Gastroesophageal sphincter (tissue), 4 donors: ENCODE results near the gene PSMD14. TPM values are rescaled to one million over a fixed set of nuclear protein-coding genes. Genes with fewer than 3 reads are reported as not detected.
A peak's percentile ranks its signal among the peaks of the same experiment; 100 is the strongest.

Experiments
- ATAC-seq: fragments of 150-250 bp; one replicate; pipeline ENCODE4 v1.9.1; 2016; ENCODE audit warnings: mild to moderate bottlenecking, moderate library complexity
- H3K27ac ChIP-seq, 4 donors: fragments of 200-600 bp; sonication (generic) in 3 of 4; 1 replicate in 3 of 4; 2 replicates in 1 of 4; pipeline ENCODE4 v1.5.1; 2016 to 2019
- H3K27me3 ChIP-seq: fragments of 200-600 bp; sonication (generic); one replicate; pipeline ENCODE4 v1.5.1; 2019
- H3K36me3 ChIP-seq, 2 donors: fragments of 200-600 bp; sonication (generic); one replicate each; pipeline ENCODE4 v1.5.1; 2019; ENCODE audit warnings: control low read depth in 1 of 2
- H3K4me1 ChIP-seq, 3 donors: fragments of 200-600 bp; sonication (generic); 1 replicate in 2 of 3; 2 replicates in 1 of 3; pipeline ENCODE4 v1.5.1; 2016 to 2019; ENCODE audit warnings: control low read depth in 2 of 3
- H3K4me3 ChIP-seq, 2 donors: fragments of 200-600 bp; sonication (generic); one replicate each; pipeline ENCODE4 v1.5.1; 2019; ENCODE audit warnings: mild to moderate bottlenecking in 1 of 2, moderate library complexity in 1 of 2
- H3K9me3 ChIP-seq, 3 donors: fragments of 200-600 bp; sonication (generic); one replicate each; pipeline ENCODE4 v1.5.1; 2017 to 2019; ENCODE audit warnings: control low read depth in 2 of 3
- EP300 ChIP-seq: sonication (generic); formaldehyde crosslinking; IDR thresholded peaks from one replicate; pipeline ENCODE4 v1.6.1; 2017; ENCODE audit warnings: antibody characterized with exemption, mild to moderate bottlenecking
- POLR2A ChIP-seq, 2 donors: fragments of 450-650 bp; IDR thresholded peaks; one replicate each; pipeline ENCODE4 v1.6.1; 2017; ENCODE audit warnings: antibody characterized with exemption in 2 of 2, mild to moderate bottlenecking in 2 of 2, moderate library complexity in 1 of 2
- POLR2AphosphoS5 ChIP-seq: sonication (generic); formaldehyde crosslinking; IDR thresholded peaks from one replicate; pipeline ENCODE4 v1.6.1; 2017; ENCODE audit warnings: antibody characterized with exemption
- WGBS, 2 donors: methylation state at CpG; one replicate each; pipeline ENCODE4 v1.1.5; 2018; ENCODE audit warnings: low coverage in 1 of 2; 5-methylcytosine and 5-hydroxymethylcytosine counted together
- total RNA-seq, 4 donors: library from RNA; depleted of rRNA; stranded (reverse); fragments of >200 nt; gene quantifications; one replicate each; pipeline ENCODE4 v1.1.0, GENCODE V29; 2016
- TF ChIP-seq, protein P1 (sequence below), 4 experiments: fragments of 200-600 bp in 2 of 4; fragments of 450-650 bp in 2 of 4; sonication (generic) in 1 of 4; IDR thresholded peaks; one replicate each; pipeline ENCODE4 v1.5.1; 2017 to 2019; ENCODE audit warnings: antibody characterized with exemption in 4 of 4, mild to moderate bottlenecking in 2 of 4, moderate library complexity in 2 of 4

Gene PSMD14
- total RNA-seq, 4 donors from 2014 or later: 32.3 to 46.1 (median 35.6) TPM

DNA sequence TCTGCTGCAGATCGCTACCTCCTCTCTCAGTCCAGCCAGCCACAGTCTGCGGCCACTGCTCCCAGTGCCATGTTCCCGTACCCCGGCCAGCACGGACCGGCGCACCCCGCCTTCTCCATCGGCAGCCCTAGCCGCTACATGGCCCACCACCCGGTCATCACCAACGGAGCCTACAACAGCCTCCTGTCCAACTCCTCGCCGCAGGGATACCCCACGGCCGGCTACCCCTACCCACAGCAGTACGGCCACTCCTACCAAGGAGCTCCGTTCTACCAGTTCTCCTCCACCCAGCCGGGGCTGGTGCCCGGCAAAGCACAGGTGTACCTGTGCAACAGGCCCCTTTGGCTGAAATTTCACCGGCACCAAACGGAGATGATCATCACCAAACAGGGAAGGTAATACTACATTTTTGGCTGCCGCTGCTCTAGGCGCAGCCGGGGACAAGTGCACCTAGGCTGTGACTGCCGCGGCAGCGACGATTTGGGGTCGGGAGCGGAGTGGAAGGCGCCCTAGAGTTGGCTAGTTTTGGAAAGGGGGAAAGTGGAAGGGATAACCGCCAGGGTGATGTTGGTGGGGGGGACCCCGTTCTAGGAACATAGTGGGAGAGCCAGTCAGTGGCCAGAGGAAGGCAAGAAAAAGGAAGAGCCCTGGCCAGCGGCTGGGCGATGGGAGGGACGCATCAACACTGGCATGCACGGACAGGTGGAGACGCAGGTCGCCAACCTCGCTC, 108.6 kb downstream of the PSMD14 start:
- TF ChIP-seq POLR2AphosphoS5 (no peak), EP300 (no peak), POLR2A (IDR thresholded peaks at IDR 0.05) (no peak)
- TF ChIP-seq, protein P1, sequence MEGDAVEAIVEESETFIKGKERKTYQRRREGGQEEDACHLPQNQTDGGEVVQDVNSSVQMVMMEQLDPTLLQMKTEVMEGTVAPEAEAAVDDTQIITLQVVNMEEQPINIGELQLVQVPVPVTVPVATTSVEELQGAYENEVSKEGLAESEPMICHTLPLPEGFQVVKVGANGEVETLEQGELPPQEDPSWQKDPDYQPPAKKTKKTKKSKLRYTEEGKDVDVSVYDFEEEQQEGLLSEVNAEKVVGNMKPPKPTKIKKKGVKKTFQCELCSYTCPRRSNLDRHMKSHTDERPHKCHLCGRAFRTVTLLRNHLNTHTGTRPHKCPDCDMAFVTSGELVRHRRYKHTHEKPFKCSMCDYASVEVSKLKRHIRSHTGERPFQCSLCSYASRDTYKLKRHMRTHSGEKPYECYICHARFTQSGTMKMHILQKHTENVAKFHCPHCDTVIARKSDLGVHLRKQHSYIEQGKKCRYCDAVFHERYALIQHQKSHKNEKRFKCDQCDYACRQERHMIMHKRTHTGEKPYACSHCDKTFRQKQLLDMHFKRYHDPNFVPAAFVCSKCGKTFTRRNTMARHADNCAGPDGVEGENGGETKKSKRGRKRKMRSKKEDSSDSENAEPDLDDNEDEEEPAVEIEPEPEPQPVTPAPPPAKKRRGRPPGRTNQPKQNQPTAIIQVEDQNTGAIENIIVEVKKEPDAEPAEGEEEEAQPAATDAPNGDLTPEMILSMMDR (IDR thresholded peaks at IDR 0.05): no peak
- Histone ChIP-seq H3K27ac (no peak overlapping the region), H3K9me3 (no peaks in the 10 kb centered on the region), H3K36me3 (no peaks in the 10 kb centered on the region), H3K27me3 (peaks cover 82% of the 10 kb centered on the region), H3K4me1 (peaks cover 0 to 54% (median 10%) of the 10 kb centered on the region in 3 donors), H3K4me3 (no peak overlapping the region)
- ATAC-seq: no peak
- WGBS, 2 donors: 7 to 8% methylated on average over 5 to 24 of the region's 41 CpGs

DNA sequence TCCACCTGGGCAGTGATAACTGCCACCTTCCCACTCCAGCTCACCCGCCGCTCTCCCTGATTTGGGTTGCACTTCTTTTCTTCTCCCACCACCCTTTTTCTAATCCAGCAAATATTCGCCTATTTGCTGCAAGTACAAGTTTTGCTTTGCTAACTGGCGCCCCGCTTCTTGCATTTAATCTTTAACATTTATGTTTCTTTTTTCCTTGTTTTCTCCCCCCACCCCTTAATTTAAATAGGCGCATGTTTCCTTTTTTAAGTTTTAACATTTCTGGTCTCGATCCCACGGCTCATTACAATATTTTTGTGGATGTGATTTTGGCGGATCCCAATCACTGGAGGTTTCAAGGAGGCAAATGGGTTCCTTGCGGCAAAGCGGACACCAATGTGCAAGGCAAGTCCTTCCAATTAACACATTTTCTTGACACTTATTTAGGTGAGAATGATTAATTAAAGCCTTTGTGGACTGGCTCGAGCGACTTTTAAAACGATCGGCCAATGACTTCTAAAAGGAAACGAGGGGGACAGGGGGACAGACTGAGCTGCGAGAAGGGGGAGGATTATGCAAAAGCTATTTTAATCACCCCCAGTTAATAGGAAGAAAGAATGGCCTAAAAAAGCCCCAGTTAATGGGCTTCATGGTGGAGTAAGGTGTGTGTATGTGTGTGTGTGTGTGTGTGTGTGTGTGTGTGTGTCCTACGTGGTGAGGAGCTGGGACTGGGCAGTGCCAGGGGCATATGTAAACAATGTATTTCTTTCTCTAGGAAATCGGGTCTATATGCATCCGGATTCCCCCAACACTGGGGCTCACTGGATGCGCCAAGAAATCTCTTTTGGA, 109.4 kb downstream of the PSMD14 start:
- Histone ChIP-seq H3K36me3 (no peaks in the 10 kb centered on the region), H3K4me3 (no peak overlapping the region)
- TF ChIP-seq POLR2AphosphoS5 (no peak), POLR2A (IDR thresholded peaks at IDR 0.05) (no peak)
- TF ChIP-seq, protein P1 (IDR thresholded peaks at IDR 0.05): no peak

DNA sequence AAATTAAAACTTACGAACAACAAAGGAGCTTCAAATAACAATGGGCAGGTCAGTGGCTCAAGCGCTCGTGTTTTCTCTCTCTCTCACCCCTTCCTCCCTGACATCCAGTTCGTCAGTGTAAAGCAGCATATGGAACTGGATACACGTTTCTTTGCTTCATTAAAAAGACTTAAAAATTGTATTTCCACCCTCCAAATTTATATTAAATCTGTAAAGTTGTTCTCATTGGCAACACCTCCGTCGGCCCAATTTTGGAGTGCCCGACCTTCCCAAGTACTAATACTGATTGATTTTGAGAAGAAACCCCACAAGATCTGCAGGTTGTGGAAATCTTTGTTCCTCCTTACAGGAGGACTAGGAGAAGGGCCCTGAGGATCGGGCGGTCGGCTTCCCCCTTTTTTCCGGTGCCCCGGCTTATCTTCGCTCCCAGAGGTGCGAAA, 110.1 kb downstream of the PSMD14 start:
- WGBS, 2 donors: 10 to 14% methylated on average over 8 of the region's 15 CpGs
- H3K4me3 ChIP-seq: peak overlapping the region in 1 of 2 donors; percentile 18
- H3K27me3 ChIP-seq: peaks cover 97% of the 10 kb centered on the region
- ATAC-seq: no peak
- no peaks in the 10 kb centered on the region for H3K36me3 ChIP-seq
- no peak overlapping the region for H3K27ac ChIP-seq
- no peak for TF ChIP-seq POLR2AphosphoS5
- TF ChIP-seq EP300: no peak
- TF ChIP-seq, protein P1 (IDR thresholded peaks at IDR 0.05): no peak
- TF ChIP-seq POLR2A (IDR thresholded peaks at IDR 0.05): no peak
- peaks cover 0 to 57% (median 12%) of the 10 kb centered on the region in 3 donors for H3K4me1 ChIP-seq
- H3K9me3 ChIP-seq: peaks cover 0 to 4% (median 0%) of the 10 kb centered on the region in 3 donors

More for the DNA sequence above, 109.4 kb downstream of the PSMD14 start:
- peaks cover 90% of the 10 kb centered on the region for H3K27me3 ChIP-seq
- no peak overlapping the region for H3K27ac ChIP-seq
- no peak for ATAC-seq
- 14 to 20% methylated on average over 14 to 21 of the region's 21 CpGs for WGBS, 2 donors
- H3K9me3 ChIP-seq: no peaks in the 10 kb centered on the region
- peaks cover 0 to 54% (median 10%) of the 10 kb centered on the region in 3 donors for H3K4me1 ChIP-seq

DNA sequence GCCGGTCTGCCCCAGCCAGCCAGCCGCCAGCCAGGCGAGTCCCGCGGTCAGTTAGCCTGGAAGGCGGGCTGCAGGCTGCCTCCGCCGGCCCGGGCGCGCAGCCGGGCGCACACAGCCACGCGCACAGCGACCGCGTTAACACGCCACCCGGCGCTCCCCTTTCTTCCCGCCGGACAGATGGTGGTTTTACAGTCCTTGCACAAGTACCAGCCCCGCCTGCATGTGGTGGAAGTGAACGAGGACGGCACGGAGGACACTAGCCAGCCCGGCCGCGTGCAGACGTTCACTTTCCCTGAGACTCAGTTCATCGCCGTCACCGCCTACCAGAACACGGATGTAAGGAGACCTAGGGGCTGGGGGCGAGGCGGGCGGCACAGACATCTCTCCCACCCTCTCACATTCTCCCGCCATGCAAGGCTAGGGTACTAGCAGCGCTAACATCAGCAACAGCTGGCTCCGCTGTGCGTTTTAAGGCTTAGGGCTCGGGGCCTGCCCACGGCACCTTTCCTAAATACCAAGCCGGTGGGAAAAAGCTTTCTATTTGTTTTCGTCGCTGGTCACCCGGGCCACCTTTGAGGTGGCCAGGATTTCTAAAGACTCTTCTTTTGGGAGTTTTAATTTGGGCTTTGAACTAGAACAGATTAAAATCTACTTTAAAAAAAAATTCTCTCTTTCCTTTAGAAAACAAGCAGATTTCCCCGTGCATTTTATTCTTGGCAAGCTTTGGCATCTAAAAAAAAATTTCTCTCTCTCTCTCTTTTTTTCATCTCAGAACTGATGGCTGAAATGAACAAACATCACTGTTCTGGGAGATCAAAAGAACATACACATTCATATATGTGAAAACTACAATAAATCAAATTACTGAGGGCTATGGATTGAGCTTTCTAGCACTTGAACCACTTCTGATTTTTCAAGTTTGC, 110.8 kb downstream of the PSMD14 start:
- WGBS, 2 donors: 0 to 14% methylated on average over 2 to 10 of the region's 49 CpGs
- H3K4me3 ChIP-seq: peak overlapping the region in 1 of 2 donors; percentile 18
- peaks cover 100% of the 10 kb centered on the region for H3K27me3 ChIP-seq

More for the DNA sequence above, 110.8 kb downstream of the PSMD14 start:
- TF ChIP-seq POLR2A (IDR thresholded peaks at IDR 0.05) (no peak), POLR2AphosphoS5 (no peak), EP300 (no peak)
- TF ChIP-seq, protein P1 (IDR thresholded peaks at IDR 0.05): no peak
- no peak for ATAC-seq
- Histone ChIP-seq H3K9me3 (peaks cover 0 to 10% (median 0%) of the 10 kb centered on the region in 3 donors), H3K27ac (no peak overlapping the region), H3K36me3 (no peaks in the 10 kb centered on the region), H3K4me1 (peaks cover 0 to 61% (median 16%) of the 10 kb centered on the region in 3 donors)
